ENCODE data around the gene PFN3. TPM values are rescaled to one million over a fixed set of nuclear protein-coding genes. Genes with fewer than 3 reads are reported as not detected.

PFN3 gene
- total and polyA plus RNA-seq, 2 of the 13 experiments (the other 11 are each of a cell fraction or from before 2014, with no cell fraction given): not detected

DNA sequence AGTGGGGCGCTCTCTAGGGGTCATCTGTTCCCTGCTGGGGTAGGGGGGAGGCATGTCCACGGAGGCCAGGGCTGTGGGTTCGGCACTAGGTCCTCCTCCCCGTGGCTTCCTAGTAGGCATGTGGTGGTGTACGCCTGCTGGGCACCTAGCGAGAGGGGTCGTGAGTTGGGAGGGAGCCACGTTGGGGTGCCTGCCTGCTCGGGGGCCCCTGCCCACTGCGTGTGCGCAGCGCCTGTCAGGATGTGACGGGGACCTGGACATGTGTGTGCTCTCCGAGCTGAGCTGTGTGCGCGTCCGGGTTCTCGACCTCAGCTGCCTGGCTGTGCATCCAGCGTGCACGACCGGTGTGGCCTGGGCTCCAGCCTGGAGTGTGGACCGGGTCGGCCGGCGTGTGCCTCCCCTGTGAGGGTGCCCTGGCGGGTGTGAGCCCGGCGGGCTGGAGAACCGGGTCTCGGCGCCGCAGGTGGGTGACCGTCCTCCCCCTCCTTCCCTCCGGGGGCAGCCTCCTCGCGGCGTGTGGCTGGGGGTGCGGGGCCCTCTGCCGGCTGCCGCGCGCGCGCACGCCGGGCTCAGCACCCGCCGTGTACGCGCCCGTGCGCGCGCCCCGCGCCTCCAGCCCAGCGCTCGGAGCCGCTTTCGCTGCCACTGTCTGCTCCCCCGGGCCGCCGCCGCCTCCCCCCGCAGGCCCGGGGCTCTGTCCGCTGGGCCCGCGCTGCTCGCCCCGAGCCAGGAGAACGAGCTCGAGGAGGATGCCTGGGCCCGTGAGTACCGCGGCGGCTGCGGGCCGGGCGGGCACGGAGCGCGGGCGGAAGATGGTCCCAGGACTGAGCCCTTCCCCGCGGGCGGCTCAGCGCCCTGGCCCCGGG, 46.0 kb upstream of the PFN3 start, which contains the start of gene PRR7 (continued):
- TF ChIP-seq ZNF10 (CRISPR knock-in tag; IDR thresholded peaks at IDR 0.05; ENCODE audit: borderline replicate concordance, low read depth) (no peak), NFE2L1 (CRISPR knock-in tag; IDR thresholded peaks at IDR 0.05; ENCODE audit: borderline replicate concordance) (no peak), ZNF891 (CRISPR knock-in tag; IDR thresholded peaks at IDR 0.05) (no peak), NR1H2 (CRISPR knock-in tag; IDR thresholded peaks at IDR 0.05; ENCODE audit: borderline replicate concordance, low read depth) (no peak), FOXM1 (CRISPR knock-in tag; IDR thresholded peaks at IDR 0.05) (no peak), MIXL1 (CRISPR knock-in tag; IDR thresholded peaks at IDR 0.05) (no peak), SAFB2 (CRISPR knock-in tag; IDR thresholded peaks at IDR 0.05; ENCODE audit: borderline replicate concordance, low read depth) (no peak; the same call in 1 of the 2 replicates), ZNF674 (CRISPR knock-in tag; IDR thresholded peaks at IDR 0.05; ENCODE audit: low read depth) (0 out of 2 replicates have a peak, but pooled peaks have one; percentile 62), MEIS2 (CRISPR knock-in tag; IDR thresholded peaks at IDR 0.05) (no peak), NFRKB (IDR thresholded peaks at IDR 0.05) (no peak), MBD4 (IDR thresholded peaks at IDR 0.05; ENCODE audit: borderline replicate concordance, low read length) (no peak), NPAS2 (CRISPR knock-in tag; IDR thresholded peaks at IDR 0.05; ENCODE audit: borderline replicate concordance) (no peak), PLRG1 (conservative IDR thresholded peaks at IDR 0.05) (no peak), FOSL1 (CRISPR knock-in tag; IDR thresholded peaks at IDR 0.05; ENCODE audit: borderline replicate concordance) (no peak), TEAD2 (CRISPR knock-in tag; IDR thresholded peaks at IDR 0.05) (no peak)
- TF ChIP-seq, protein P1, sequence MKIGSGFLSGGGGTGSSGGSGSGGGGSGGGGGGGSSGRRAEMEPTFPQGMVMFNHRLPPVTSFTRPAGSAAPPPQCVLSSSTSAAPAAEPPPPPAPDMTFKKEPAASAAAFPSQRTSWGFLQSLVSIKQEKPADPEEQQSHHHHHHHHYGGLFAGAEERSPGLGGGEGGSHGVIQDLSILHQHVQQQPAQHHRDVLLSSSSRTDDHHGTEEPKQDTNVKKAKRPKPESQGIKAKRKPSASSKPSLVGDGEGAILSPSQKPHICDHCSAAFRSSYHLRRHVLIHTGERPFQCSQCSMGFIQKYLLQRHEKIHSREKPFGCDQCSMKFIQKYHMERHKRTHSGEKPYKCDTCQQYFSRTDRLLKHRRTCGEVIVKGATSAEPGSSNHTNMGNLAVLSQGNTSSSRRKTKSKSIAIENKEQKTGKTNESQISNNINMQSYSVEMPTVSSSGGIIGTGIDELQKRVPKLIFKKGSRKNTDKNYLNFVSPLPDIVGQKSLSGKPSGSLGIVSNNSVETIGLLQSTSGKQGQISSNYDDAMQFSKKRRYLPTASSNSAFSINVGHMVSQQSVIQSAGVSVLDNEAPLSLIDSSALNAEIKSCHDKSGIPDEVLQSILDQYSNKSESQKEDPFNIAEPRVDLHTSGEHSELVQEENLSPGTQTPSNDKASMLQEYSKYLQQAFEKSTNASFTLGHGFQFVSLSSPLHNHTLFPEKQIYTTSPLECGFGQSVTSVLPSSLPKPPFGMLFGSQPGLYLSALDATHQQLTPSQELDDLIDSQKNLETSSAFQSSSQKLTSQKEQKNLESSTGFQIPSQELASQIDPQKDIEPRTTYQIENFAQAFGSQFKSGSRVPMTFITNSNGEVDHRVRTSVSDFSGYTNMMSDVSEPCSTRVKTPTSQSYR (CRISPR knock-in tag; IDR thresholded peaks at IDR 0.05; ENCODE audit: borderline replicate concordance): no peak
- TF ChIP-seq, protein P2, sequence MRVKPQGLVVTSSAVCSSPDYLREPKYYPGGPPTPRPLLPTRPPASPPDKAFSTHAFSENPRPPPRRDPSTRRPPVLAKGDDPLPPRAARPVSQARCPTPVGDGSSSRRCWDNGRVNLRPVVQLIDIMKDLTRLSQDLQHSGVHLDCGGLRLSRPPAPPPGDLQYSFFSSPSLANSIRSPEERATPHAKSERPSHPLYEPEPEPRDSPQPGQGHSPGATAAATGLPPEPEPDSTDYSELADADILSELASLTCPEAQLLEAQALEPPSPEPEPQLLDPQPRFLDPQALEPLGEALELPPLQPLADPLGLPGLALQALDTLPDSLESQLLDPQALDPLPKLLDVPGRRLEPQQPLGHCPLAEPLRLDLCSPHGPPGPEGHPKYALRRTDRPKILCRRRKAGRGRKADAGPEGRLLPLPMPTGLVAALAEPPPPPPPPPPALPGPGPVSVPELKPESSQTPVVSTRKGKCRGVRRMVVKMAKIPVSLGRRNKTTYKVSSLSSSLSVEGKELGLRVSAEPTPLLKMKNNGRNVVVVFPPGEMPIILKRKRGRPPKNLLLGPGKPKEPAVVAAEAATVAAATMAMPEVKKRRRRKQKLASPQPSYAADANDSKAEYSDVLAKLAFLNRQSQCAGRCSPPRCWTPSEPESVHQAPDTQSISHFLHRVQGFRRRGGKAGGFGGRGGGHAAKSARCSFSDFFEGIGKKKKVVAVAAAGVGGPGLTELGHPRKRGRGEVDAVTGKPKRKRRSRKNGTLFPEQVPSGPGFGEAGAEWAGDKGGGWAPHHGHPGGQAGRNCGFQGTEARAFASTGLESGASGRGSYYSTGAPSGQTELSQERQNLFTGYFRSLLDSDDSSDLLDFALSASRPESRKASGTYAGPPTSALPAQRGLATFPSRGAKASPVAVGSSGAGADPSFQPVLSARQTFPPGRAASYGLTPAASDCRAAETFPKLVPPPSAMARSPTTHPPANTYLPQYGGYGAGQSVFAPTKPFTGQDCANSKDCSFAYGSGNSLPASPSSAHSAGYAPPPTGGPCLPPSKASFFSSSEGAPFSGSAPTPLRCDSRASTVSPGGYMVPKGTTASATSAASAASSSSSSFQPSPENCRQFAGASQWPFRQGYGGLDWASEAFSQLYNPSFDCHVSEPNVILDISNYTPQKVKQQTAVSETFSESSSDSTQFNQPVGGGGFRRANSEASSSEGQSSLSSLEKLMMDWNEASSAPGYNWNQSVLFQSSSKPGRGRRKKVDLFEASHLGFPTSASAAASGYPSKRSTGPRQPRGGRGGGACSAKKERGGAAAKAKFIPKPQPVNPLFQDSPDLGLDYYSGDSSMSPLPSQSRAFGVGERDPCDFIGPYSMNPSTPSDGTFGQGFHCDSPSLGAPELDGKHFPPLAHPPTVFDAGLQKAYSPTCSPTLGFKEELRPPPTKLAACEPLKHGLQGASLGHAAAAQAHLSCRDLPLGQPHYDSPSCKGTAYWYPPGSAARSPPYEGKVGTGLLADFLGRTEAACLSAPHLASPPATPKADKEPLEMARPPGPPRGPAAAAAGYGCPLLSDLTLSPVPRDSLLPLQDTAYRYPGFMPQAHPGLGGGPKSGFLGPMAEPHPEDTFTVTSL (CRISPR knock-in tag; IDR thresholded peaks at IDR 0.05; ENCODE audit: borderline replicate concordance): no peak
- TF ChIP-seq, protein P3, sequence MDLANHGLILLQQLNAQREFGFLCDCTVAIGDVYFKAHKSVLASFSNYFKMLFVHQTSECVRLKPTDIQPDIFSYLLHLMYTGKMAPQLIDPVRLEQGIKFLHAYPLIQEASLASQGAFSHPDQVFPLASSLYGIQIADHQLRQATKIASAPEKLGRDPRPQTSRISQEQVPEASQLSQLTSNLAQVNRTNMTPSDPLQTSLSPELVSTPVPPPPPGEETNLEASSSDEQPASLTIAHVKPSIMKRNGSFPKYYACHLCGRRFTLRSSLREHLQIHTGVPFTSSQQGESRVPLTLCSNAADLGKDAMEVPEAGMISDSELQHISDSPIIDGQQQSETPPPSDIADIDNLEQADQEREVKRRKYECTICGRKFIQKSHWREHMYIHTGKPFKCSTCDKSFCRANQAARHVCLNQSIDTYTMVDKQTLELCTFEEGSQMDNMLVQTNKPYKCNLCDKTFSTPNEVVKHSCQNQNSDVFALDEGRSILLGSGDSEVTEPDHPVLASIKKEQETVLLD (CRISPR knock-in tag; IDR thresholded peaks at IDR 0.05; ENCODE audit: low read depth): peak; percentile 13; the same call in 1 of the 2 replicates

Measured in HepG2 (cell line).